ENCODE measurements around the gene KRTAP5-10. TPM values are rescaled to one million over a fixed set of nuclear protein-coding genes. Genes with fewer than 3 reads are reported as not detected.
"Not testable (repeated sequence)": the region's sequence is repeated elsewhere in the genome, so short reads cannot be mapped to it uniquely, and the experiment has no call there.

KRTAP5-10 gene
- total and polyA plus RNA-seq, 2 experiments from 2014 or later, result not detected

DNA sequence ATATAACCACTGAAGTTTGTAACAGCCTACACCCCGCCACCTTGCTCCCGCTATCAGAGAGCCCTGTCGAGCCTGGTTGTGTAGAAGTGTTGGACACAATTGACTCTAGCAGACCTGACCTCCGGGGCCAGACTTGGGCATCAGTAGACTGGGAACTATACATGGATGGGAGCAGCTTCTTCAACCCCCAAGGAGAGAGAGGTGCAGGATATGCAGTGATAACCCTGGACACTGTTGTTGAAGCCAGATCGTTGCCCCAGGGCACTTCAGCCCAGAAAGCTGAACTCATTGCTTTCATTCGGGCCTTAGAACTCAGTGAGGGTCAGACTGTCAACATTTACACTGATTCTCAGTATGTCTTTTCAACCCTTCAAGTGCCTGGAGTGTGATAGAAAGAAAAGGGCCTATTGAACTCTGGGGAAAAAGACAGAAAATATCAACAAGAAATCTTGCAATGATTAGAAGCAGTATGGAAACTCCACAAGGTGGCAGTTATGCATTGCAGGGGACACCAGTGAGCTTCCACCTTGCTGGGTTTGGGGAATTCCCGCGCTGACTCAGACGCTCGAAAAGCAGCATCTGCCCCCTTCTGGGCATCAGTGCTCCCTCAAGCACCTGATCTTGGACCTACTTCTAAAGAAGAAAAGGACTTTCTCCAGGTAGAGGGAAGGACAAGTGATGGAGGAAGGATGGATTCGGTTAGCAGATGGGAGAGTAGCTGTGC lies 23.6 kb downstream of the KRTAP5-10 start:
- DNase-seq; H3K9me2 ChIP-seq (ENCODE audit: insufficient read depth); H3K79me2 ChIP-seq (ENCODE audit: insufficient read depth); H4K20me1 ChIP-seq (ENCODE audit: insufficient read depth); H2AFZ ChIP-seq; H3F3A ChIP-seq (ENCODE audit: insufficient read depth); H3K4me2 ChIP-seq (ENCODE audit: unreplicated experiment); H3K4me1 ChIP-seq (ENCODE audit: insufficient read depth); H3K9ac ChIP-seq; H3K36me3 ChIP-seq (ENCODE audit: low read depth); H3K9me3 ChIP-seq (ENCODE audit: low read depth); H3K27me3 ChIP-seq (replicated peaks; ENCODE audit: insufficient read depth); in situ Hi-C loops (cut with MboI); H3K4me3 ChIP-seq; H3K27ac ChIP-seq: not testable (repeated sequence)
- WGBS, 2 experiments (ENCODE audit: low coverage in 1 of 2, low lambda C conversion rate in 2 of 2, missing lambda C conversion rate in 2 of 2), result 28 to 35% methylated on average over 11 of the region's 11 CpGs

DNA sequence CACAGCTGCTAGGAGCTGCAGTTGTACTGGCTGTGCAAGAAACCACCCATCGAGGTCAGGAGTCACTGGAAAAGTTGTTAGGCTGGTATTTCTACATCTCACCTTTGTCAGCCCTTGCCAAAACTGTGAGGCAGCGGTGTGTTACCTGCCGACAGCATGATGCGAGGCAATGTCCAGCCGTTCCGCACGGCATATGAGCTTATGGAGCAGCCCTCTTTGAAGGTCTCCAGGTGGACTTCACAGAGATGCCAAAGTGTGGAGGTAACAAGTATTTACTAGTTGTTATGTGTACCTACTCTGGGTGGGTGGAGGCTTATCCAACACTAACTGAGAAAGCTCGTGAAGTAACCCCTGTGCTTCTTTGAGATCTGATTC lies 24.2 kb downstream of the KRTAP5-10 start:
- H3K4me2 ChIP-seq (ENCODE audit: unreplicated experiment); DNase-seq; H3K4me1 ChIP-seq (ENCODE audit: insufficient read depth); H3K27ac ChIP-seq; H3K79me2 ChIP-seq (ENCODE audit: insufficient read depth); H3K9me3 ChIP-seq (ENCODE audit: low read depth); H3K9ac ChIP-seq; H3F3A ChIP-seq (ENCODE audit: insufficient read depth); H4K20me1 ChIP-seq (ENCODE audit: insufficient read depth); H3K27me3 ChIP-seq (replicated peaks; ENCODE audit: insufficient read depth); H3K36me3 ChIP-seq (ENCODE audit: low read depth); H3K9me2 ChIP-seq (ENCODE audit: insufficient read depth); H2AFZ ChIP-seq; in situ Hi-C loops (cut with MboI); H3K4me3 ChIP-seq: not testable (repeated sequence)
- WGBS, 2 experiments (ENCODE audit: low coverage in 1 of 2, low lambda C conversion rate in 2 of 2, missing lambda C conversion rate in 2 of 2), result 64 to 70% methylated on average over 8 of the region's 8 CpGs

DNA sequence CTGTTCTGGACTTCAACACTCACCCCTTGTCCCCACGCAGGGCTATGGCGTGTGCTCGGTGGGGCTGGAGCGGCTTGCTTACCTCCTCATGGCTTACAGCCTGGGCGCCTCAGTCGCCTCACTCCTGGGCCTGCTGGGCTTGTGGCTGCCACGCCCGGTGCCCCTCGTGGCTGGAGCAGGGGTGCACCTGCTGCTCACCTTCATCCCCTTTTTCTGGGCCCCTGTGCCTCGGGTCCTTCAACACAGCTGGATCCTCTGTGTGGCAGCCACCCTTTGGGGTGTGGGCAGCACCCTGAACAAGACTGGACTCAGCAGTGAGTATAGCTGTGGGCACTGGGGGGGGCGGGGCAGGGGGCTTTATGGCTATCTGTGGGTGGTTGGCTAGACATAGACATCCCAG lies 37.9 kb downstream of the KRTAP5-10 start:
- H3K9ac ChIP-seq; H3K4me1 ChIP-seq (ENCODE audit: insufficient read depth); H3K9me2 ChIP-seq (ENCODE audit: insufficient read depth); H4K20me1 ChIP-seq (ENCODE audit: insufficient read depth); H3K27ac ChIP-seq; DNase-seq; H3K9me3 ChIP-seq (ENCODE audit: low read depth); H3K27me3 ChIP-seq (replicated peaks; ENCODE audit: insufficient read depth); H2AFZ ChIP-seq; H3K4me3 ChIP-seq; H3F3A ChIP-seq (ENCODE audit: insufficient read depth); in situ Hi-C loops (cut with MboI); H3K4me2 ChIP-seq (ENCODE audit: unreplicated experiment); H3K36me3 ChIP-seq (ENCODE audit: low read depth); H3K79me2 ChIP-seq (ENCODE audit: insufficient read depth): not testable (repeated sequence)
- WGBS, 2 experiments (ENCODE audit: low coverage in 1 of 2, low lambda C conversion rate in 2 of 2, missing lambda C conversion rate in 2 of 2), result 47 to 56% methylated on average over 9 to 11 of the region's 11 CpGs

DNA sequence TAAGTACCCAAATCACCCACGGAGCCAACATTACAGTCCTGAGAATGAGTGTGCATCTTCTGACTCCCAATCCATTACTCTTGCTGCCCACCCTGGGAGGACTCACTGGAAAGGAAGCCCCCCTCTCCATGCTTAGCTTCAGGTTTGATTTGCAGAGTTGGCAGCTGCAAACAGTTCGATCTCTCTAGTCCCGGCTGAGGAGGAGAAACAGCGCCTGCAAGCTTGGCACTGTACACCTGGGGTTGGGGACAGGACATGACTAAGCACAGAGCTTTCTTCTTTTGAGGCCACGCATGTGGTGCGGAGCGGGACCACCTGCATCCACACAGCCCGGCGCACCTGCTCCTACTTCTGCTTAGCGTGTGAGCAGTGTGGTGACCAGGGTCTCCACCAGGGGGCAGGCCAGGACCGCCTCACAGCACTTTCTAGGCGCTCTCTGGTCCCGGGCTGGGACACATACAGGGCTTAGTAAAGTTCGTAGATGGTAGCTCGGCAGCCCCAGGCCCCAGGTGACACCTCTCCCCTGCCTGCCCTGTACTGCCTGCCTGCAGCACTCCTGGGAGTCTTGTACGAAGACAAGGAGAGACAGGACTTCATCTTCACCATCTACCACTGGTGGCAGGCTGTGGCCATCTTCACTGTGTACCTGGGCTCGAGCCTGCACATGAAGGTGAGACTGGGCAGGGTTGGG lies 39.6 kb downstream of the KRTAP5-10 start:
- H3K9me2 ChIP-seq (ENCODE audit: insufficient read depth); H3K4me2 ChIP-seq (ENCODE audit: unreplicated experiment); H3K27me3 ChIP-seq (replicated peaks; ENCODE audit: insufficient read depth); H3K4me3 ChIP-seq; DNase-seq; H3K79me2 ChIP-seq (ENCODE audit: insufficient read depth); H4K20me1 ChIP-seq (ENCODE audit: insufficient read depth); H3K9ac ChIP-seq; H2AFZ ChIP-seq; H3K36me3 ChIP-seq (ENCODE audit: low read depth); in situ Hi-C loops (cut with MboI); H3K27ac ChIP-seq; H3K9me3 ChIP-seq (ENCODE audit: low read depth); H3F3A ChIP-seq (ENCODE audit: insufficient read depth); H3K4me1 ChIP-seq (ENCODE audit: insufficient read depth): not testable (repeated sequence)
- WGBS, 2 experiments (ENCODE audit: low coverage in 1 of 2, low lambda C conversion rate in 2 of 2, missing lambda C conversion rate in 2 of 2), result 14 to 18% methylated on average over 13 to 14 of the region's 17 CpGs

DNA sequence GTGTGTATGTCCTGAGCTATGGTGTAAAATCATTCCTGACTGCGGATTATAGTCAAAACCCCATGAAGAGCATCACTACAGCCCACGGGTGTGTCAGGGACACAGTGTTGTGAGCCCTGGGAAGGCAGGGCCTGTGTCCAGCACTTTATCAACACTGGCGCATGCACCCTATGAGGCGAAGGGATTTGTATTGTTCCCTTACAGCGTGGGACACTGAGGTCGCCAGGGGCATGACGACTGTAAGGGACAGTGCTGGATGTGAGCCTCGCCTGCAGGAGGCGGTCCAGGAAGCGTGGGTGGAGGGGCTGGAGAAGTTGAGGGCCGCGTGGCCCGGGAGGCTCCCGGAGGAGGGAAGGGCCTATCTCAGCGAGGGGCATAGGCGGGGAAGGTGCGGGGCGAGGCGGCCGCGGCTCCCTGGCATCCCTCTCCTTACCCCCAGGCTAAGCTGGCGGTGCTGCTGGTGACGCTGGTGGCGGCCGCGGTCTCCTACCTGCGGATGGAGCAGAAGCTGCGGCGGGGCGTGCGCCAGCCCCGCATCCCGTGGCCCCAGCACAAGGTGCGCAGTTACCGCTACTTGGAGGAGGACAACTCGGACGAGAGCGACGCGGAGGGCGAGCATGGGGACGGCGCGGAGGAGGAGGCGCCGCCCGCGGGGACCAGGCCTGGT lies 41.6 kb downstream of the KRTAP5-10 start:
- H3K4me3 ChIP-seq; H3K4me1 ChIP-seq (ENCODE audit: insufficient read depth); H3K27me3 ChIP-seq (replicated peaks; ENCODE audit: insufficient read depth); in situ Hi-C loops (cut with MboI); H3K27ac ChIP-seq; H4K20me1 ChIP-seq (ENCODE audit: insufficient read depth); H3K79me2 ChIP-seq (ENCODE audit: insufficient read depth); H3K9ac ChIP-seq; H2AFZ ChIP-seq; H3K9me2 ChIP-seq (ENCODE audit: insufficient read depth); DNase-seq; H3K36me3 ChIP-seq (ENCODE audit: low read depth); H3F3A ChIP-seq (ENCODE audit: insufficient read depth); H3K9me3 ChIP-seq (ENCODE audit: low read depth); H3K4me2 ChIP-seq (ENCODE audit: unreplicated experiment): not testable (repeated sequence)
- WGBS, 2 experiments (ENCODE audit: low coverage in 1 of 2, low lambda C conversion rate in 2 of 2, missing lambda C conversion rate in 2 of 2), result 6 to 9% methylated on average over 16 to 46 of the region's 48 CpGs
